Mesodermal cell (in vitro differentiated cells): Measurements from ENCODE around the gene CARD19.

Experiments used
- H3K27ac ChIP-seq: 2 replicates; pipeline ENCODE4 v1.7.0; 2013; ENCODE audit warnings: mild to moderate bottlenecking, low read depth, low read length, moderate library complexity; ENCODE audit not compliant: severe bottlenecking
- H3K36me3 ChIP-seq: 2 replicates; pipeline ENCODE4 v1.7.1; 2013; ENCODE audit warnings: mild to moderate bottlenecking, low read length, moderate library complexity; ENCODE audit not compliant: control insufficient read depth, insufficient read depth
- H3K4me1 ChIP-seq: one replicate; pipeline ENCODE4 v1.7.1; 2013; ENCODE audit warnings: mild to moderate bottlenecking, low read length; ENCODE audit not compliant: insufficient read depth, control insufficient read depth, poor library complexity, severe bottlenecking
- H3K4me3 ChIP-seq: 2 replicates; pipeline ENCODE4 v1.7.0; 2013; ENCODE audit warnings: low read length, control low read depth, mild to moderate bottlenecking; ENCODE audit not compliant: insufficient read depth, poor library complexity, severe bottlenecking; ENCODE audit errors: extremely low read depth
- H3K9me3 ChIP-seq: 2 replicates; pipeline ENCODE4 v1.7.1; 2013; ENCODE audit warnings: mild to moderate bottlenecking, low read length, moderate library complexity; ENCODE audit not compliant: control insufficient read depth
- WGBS, 2 experiments: methylation state at CpG; one replicate each; pipeline ENCODE4 v1.1.5; 2013; ENCODE audit warnings: missing lambda C conversion rate in 2 of 2; ENCODE audit not compliant: insufficient coverage in 2 of 2; 5-methylcytosine and 5-hydroxymethylcytosine counted together

Gene CARD19

DNA sequence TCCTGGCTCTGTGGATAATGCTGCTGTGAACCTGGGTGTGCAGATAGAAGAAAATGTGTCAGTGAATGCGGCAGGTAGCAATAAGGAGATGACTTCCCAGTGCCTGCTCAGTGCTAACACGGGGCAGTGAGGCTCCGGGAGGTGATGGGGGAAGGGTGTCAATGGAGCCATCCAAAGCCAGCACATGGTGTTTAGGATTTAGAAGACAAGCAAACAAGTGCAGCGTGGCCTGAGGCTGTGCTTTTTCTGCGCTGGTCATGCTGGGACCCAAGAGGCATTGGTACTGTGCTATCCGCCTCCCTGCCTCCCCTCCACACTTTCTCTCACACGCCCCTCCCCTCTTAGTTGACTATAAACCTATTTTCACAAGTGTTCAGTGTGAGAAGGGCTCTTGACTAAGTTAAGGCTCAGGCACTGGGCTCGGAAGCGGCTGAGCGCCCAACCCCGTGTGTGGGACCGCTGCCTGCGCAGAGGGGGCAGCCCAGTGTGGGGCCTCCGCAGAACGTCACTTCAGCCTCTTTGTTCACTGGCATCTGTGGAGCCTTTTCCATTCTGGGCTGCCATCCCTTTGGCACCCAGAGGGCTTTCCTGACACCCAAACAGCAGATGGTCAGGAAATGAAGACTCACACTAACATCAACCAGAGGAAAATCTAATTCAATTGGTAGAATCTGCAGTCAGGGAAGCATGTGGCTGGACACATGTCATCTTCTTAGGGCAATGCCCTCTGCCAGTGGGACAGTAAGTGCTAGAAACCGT is 59.9 kb downstream of the CARD19 start:
- Histone ChIP-seq H3K4me1 (no peaks in the 10 kb centered on the region), H3K4me3 (no peak overlapping the region), H3K36me3 (no peaks in the 10 kb centered on the region), H3K27ac (no peak overlapping the region), H3K9me3 (no peaks in the 10 kb centered on the region)
- WGBS, 2 experiments = 89 to 97% methylated on average over 13 to 15 of the region's 16 CpGs

DNA sequence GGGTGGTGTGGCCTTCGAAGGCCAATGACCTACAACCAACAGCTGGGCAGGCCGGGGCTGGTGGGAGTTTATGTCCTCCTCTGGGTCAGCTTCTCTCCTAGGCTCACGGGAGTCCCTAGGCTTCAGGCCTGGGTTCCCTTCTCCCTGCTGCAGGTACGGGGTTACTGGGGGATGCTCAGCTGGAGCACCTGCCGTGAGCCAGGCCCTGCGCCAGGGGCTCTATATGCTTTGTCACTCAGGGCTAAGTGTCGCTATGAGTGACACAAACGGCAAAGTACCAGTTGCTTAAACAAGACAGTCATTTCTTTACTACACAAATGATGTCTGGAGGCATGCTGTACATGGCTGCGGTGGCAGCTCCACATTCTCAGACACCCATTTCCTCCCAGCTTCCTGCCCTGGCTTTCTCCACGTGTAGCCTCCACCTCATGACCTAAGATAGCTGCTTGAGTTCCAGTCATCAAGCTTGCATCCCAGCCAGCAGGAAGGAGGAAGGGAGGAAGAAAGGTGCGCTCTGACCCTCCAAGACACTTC is 60.5 kb downstream of the CARD19 start:
- H3K36me3 ChIP-seq = no peaks in the 10 kb centered on the region
- H3K9me3 ChIP-seq = no peaks in the 10 kb centered on the region
- whole genome bisulfite sequencing, 2 experiments = 96% methylated on average over 8 to 9 of the region's 11 CpGs
- H3K4me3 ChIP-seq = no peak overlapping the region
- no peaks in the 10 kb centered on the region for H3K4me1 ChIP-seq
- no peak overlapping the region for H3K27ac ChIP-seq

DNA sequence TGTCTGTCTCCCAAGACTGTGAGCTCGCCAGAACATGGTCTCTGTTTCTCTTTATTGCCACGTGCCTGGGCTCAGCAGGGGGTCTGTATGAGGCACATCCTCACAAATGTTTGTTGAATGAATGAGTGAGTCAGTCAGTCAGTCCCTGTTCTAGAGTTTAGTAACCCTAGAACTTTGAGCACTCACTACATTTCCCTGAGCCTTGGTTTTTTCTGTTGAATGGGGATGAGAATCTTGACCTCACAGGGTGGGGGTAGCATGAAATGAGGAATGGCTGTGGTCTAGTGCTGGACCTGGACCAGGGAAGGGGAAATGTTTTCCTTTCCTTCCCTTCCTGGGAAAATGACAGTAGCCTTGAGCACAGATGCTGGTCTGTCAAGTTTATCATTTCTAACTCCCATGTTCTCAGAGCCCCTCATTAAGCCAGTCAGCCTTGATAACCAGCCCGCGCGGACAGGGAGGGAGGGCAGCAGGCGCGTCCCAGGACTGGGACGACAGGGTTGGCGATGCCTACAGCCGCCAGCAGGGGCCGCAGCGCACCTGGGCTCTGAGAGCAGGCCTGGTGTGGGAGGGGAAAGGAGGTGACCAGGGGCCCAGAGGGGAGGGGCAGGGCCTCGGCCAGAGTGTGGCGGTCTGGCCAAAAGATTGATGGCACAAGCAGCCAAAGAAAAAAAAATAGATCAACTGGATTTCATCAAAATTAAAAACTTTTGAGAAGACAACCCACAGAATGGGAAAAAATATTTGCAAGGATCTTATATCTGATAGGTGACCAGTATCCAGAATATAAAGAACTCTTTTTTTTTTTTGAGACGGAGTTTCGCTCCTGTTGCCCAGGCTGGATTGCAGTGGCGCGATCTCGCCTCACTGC is 63.8 kb downstream of the CARD19 start:
- Histone ChIP-seq H3K9me3 (no peaks in the 10 kb centered on the region), H3K4me1 (no peaks in the 10 kb centered on the region), H3K27ac (no peak overlapping the region), H3K4me3 (no peak overlapping the region), H3K36me3 (no peaks in the 10 kb centered on the region)
- 26 to 52% methylated on average over 10 to 14 of the region's 19 CpGs for WGBS, 2 experiments

DNA sequence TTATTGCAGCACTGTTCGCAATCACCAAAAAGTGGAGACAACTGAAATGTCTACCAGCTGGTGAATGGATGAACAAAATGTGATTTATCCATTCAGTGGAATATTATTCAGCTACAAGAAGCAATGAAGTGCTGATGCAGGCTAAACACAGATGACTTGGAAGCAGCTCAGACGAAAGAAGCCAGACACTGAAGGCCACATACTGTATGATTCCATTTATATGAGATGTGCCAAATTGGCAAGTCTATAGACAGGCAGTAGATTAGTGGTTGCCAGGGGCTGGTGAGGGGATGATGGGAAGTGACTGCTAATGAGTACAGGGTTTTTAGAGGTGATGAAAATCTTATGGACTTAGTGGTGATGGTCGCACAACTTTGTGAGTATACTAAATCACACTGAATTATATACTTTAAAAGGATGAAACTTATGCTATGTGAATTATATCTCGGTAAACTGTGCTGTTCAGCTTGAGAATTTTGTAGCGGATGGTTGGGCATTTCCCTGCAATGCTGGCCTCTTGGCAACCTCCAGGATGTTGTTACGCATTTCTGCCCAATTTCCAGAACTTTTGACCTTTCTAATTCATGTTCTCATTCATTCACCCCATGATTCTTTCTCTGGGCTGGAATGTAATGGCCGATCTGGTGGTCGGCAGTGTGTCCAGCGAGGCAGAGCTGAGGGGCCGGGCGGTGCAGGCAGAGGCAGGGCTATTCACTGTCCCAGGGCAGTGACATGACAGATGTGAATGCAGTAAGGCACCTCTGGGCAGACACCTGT is 66.0 kb downstream of the CARD19 start:
- no peak overlapping the region for H3K4me3 ChIP-seq
- 80 to 82% methylated on average over 8 of the region's 11 CpGs for WGBS, 2 experiments

More for the DNA sequence above, 66.0 kb downstream of the CARD19 start:
- Histone ChIP-seq H3K4me1 (no peaks in the 10 kb centered on the region), H3K9me3 (no peaks in the 10 kb centered on the region), H3K27ac (no peak overlapping the region), H3K36me3 (no peaks in the 10 kb centered on the region)
